ENCODE data around the gene NAA15.
"Not testable (repeated sequence)": the region's sequence is repeated elsewhere in the genome, so short reads cannot be mapped to it uniquely, and the experiment has no call there.

NAA15 gene

GRCh38 chr4:139361301-139361700 lies 60.0 kb downstream of the NAA15 start:
- DNase-seq (ENCODE audit: low spot score), result no peak

- no peak for DNase-seq (ENCODE audit: low spot score)
Observed at GRCh38 chr4:139367421-139368090, 66.3 kb downstream of the NAA15 start.

GRCh38 chr4:139368998-139369397 lies 67.7 kb downstream of the NAA15 start:
- no peak for DNase-seq (ENCODE audit: low spot score)

GRCh38 chr4:139374251-139374650 lies 72.9 kb downstream of the NAA15 start:
- DNase-seq (ENCODE audit: low spot score), result no peak

- DNase-seq (ENCODE audit: low spot score), result no peak
Observed at GRCh38 chr4:139386421-139386820, 85.1 kb downstream of the NAA15 start.

- DNase-seq (ENCODE audit: low spot score), result no peak
Observed at GRCh38 chr4:139389102-139389501, 87.8 kb downstream of the NAA15 start.

- no peak for DNase-seq (ENCODE audit: low spot score)
Observed at GRCh38 chr4:139389991-139390390, 88.7 kb downstream of the NAA15 start.

GRCh38 chr4:139391731-139392130 lies 90.4 kb downstream of the NAA15 start:
- DNase-seq (ENCODE audit: low spot score), result no peak

GRCh38 chr4:139392797-139393196 lies 91.5 kb downstream of the NAA15 start:
- no peak for DNase-seq (ENCODE audit: low spot score)

- DNase-seq (ENCODE audit: low spot score), result no peak
Observed at GRCh38 chr4:139401368-139401767, 100.1 kb downstream of the NAA15 start.

- no peak for DNase-seq (ENCODE audit: low spot score)
Observed at GRCh38 chr4:139402436-139402835, 101.1 kb downstream of the NAA15 start.

- no peak for DNase-seq (ENCODE audit: low spot score)
Observed at GRCh38 chr4:139403462-139403861, 102.2 kb downstream of the NAA15 start.

- DNase-seq (ENCODE audit: low spot score), result no peak
Observed at GRCh38 chr4:139410312-139410711, 109.0 kb downstream of the NAA15 start.

- not testable (repeated sequence) for DNase-seq (ENCODE audit: low spot score)
Observed at GRCh38 chr4:139414671-139415210, 113.4 kb downstream of the NAA15 start.

- DNase-seq (ENCODE audit: low spot score), result peak; percentile 36
Observed at GRCh38 chr4:139416073-139416673, 114.9 kb downstream of the NAA15 start.

GRCh38 chr4:139419388-139419914 lies 118.1 kb downstream of the NAA15 start:
- no peak for DNase-seq (ENCODE audit: low spot score)

- DNase-seq (ENCODE audit: low spot score), result no peak
Observed at GRCh38 chr4:139420652-139421051, 119.3 kb downstream of the NAA15 start.

- DNase-seq (ENCODE audit: low spot score), result no peak
Observed at GRCh38 chr4:139436122-139436521, 134.8 kb downstream of the NAA15 start.

- DNase-seq (ENCODE audit: low spot score), result no peak
Observed at GRCh38 chr4:139438141-139438540, 136.8 kb downstream of the NAA15 start.

GRCh38 chr4:139441029-139441428 lies 139.7 kb downstream of the NAA15 start:
- no peak for DNase-seq (ENCODE audit: low spot score)

GRCh38 chr4:139443661-139444060 lies 142.4 kb downstream of the NAA15 start:
- no peak for DNase-seq (ENCODE audit: low spot score)

- not testable (repeated sequence) for DNase-seq (ENCODE audit: low spot score)
Observed at GRCh38 chr4:139444881-139445280, 143.6 kb downstream of the NAA15 start.

- not testable (repeated sequence) for DNase-seq (ENCODE audit: low spot score)
Observed at GRCh38 chr4:139447078-139447477, 145.8 kb downstream of the NAA15 start.
